Right lobe of liver (tissue), 4 donors: ENCODE measurements around the gene WASHC2A.
"Not testable (repeated sequence)": the region's sequence is repeated elsewhere in the genome, so short reads cannot be mapped to it uniquely, and the experiment has no call there.

ENCODE experiments used
- CTCF ChIP-seq, 4 donors: fragments of 200-600 bp in 3 of 4; fragments of 450-650 bp in 1 of 4; IDR thresholded peaks; one replicate each; pipeline versions ENCODE4 v1.5.1 to v1.8.0; 2016 to 2022; ENCODE audit warnings: antibody characterized with exemption in 4 of 4, mild to moderate bottlenecking in 2 of 4
- POLR2A ChIP-seq: fragments of 450-650 bp; IDR thresholded peaks from one replicate; pipeline ENCODE4 v1.6.1; 2017; ENCODE audit warnings: antibody characterized with exemption, mild to moderate bottlenecking
- donor health status: DM: no; HTN: no; CAD: no.
- donor health status: DM: no; HTN: no; CAD: no.
- donor health status: DM: no; HTN: yes; CAD: no.

- TF ChIP-seq CTCF (IDR thresholded peaks at IDR 0.05); POLR2A: not testable (repeated sequence)
Measured at GRCh38 chr10:50068352-50068659, 552 bp downstream of the WASHC2A start.
